Urinary bladder (tissue), 4 donors: ENCODE results near the gene RACGAP1. TPM values are rescaled to one million over a fixed set of nuclear protein-coding genes. Genes with fewer than 3 reads are reported as not detected.

Experiments used
- DNase-seq: peaks from one replicate; pipeline ENCODE4 v3.0.0-alpha.2; 2015; ENCODE audit errors: extremely low spot score
- H3K27ac ChIP-seq: one replicate; pipeline ENCODE4 v1.5.1; 2013; ENCODE audit warnings: low read depth, mild to moderate bottlenecking, moderate library complexity
- H3K36me3 ChIP-seq: one replicate; pipeline ENCODE4 v1.6.1; 2013; ENCODE audit warnings: mild to moderate bottlenecking, moderate library complexity; ENCODE audit not compliant: insufficient read depth
- H3K4me1 ChIP-seq: one replicate; pipeline ENCODE4 v1.6.1; 2013; ENCODE audit warnings: mild to moderate bottlenecking, moderate library complexity; ENCODE audit not compliant: insufficient read depth
- H3K4me3 ChIP-seq: one replicate; pipeline ENCODE4 v1.5.1; 2013; ENCODE audit warnings: low read depth, low read length
- WGBS: extraction: QIAGEN DNeasy Blood & Tissue Kit; methylation state at CpG from one replicate; pipeline ENCODE4 v1.1.7; 2013; 5-methylcytosine and 5-hydroxymethylcytosine counted together
- polyA plus RNA-seq: library from polyadenylated mRNA; stranded (reverse); fragments of 200-250 nt; gene quantifications from one replicate; pipeline ENCODE4 v1.2.3, GENCODE V29; 2013
- total RNA-seq: library from RNA; depleted of rRNA; stranded (reverse); fragments of >200 nt; gene quantifications from one replicate; pipeline ENCODE4 v1.2.3, GENCODE V29; 2014
- donor health status: healthy with polysubstance abuse.
- donor health status: healthy.

Gene RACGAP1
- total and polyA plus RNA-seq, 2 donors, result 10.6 to 40.0 TPM

DNA sequence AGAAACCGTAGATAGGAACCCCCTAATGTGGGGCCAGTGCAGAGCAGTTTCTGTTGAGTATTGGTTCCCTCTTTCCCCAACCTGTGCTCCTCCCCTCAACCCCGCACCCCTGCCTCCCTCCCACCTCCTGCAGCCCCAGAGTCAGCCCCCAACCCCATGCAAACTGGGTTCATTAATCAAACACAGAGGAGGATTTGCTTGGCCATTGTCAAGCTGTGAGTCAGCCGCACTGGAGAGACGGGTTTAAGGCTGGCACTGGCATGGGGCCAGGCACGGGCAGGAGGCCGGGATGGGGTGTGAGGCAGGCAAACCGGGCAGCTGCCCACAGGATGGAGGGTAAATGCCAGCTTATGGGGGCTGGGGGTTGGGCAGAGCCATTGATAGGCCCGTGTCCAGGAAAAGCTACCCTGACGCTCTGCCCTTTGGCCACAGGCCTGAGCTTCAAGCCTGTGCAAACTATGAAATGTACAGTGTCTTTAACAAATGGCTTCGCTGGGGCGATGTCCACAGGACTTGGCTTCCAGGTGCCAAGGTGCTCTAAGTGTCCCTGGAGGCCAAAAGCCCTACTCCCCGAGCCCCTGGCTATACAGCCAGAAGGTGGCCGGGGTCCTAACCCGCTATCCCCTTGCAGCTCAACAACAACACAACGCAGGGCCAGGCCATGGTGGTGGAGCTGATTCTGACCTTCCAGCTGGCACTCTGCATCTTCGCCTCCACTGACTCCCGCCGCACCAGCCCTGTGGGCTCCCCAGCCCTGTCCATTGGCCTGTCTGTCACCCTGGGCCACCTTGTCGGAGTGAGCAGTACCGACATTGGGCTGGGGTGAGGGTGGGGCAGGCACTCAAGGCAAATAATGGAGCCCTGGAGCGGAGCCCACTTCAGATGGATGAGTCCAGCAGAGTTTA lies 62.2 kb downstream of the RACGAP1 start:
- no peak for DNase-seq
- no peak overlapping the region for H3K4me3 ChIP-seq
- H3K36me3 ChIP-seq, result no peaks in the 10 kb centered on the region
- H3K27ac ChIP-seq, result no peak overlapping the region
- 81% methylated on average over 21 of the region's 21 CpGs for WGBS
- no peaks in the 10 kb centered on the region for H3K4me1 ChIP-seq

DNA sequence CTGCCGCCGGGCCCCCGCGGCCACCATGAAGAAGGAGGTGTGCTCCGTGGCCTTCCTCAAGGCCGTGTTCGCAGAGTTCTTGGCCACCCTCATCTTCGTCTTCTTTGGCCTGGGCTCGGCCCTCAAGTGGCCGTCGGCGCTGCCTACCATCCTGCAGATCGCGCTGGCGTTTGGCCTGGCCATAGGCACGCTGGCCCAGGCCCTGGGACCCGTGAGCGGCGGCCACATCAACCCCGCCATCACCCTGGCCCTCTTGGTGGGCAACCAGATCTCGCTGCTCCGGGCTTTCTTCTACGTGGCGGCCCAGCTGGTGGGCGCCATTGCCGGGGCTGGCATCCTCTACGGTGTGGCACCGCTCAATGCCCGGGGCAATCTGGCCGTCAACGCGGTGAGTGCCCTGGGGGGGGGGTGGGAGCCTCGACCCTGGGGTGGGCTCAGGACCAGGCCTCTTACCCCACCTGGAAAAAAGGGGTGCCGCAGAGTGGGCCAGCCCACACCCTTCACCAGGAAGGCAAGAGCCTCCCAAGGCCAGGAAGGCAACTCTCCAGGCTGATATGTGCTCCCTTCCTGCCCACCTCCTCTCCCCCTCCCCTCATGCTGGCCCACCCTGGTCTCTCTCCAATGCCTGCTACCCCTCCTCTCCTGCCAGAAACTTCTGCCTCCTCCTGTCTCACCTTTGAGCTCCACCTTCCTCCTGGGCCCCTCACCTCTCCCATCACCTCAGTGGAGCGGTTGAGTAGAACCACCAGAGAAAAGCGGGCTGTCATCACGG lies 63.1 kb downstream of the RACGAP1 start:
- DNase-seq, result no peak
- Histone ChIP-seq H3K27ac (no peak overlapping the region), H3K36me3 (no peaks in the 10 kb centered on the region), H3K4me3 (no peak overlapping the region), H3K4me1 (no peaks in the 10 kb centered on the region)
- WGBS, result 65% methylated on average over 37 of the region's 37 CpGs

DNA sequence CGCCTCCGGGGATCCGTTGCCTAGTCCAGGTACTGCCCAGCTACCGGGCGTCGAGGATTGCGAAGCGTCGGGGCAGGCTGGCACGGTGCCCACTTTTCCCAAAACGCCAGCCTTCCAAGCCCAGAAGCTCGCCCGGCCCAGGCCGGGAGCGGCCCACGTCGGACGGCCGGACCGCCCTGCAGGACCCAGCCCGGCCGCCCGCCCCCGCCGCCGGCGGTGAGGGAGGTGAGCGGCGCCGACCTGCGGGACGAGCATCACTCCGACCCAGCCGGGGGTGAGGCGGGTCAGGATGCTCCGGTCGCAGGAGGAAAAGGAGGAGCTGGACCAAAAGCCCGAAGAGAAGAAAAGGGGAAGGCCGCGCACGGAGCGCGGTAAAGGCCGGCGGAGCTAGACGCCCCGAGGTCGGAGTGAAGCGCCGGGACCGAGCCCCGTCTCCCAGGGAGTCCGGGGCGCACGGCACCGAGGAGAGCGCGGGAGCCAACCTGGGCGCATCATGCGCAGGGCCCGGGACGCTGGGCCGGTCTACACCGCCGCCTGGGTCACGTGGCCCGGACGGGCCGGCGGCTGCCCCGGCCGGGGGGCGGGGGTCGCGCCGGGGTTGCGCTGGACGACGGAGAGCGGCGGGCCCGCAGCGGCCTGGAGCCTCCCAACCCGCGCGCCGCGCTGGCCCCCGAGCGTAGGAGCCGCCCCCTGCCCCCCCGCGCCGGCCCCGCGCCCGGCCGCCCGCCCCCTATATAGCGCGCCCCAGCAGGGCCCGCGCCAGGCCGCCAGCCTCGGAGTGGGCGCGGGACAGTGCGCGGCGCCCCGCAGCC lies 64.0 kb downstream of the RACGAP1 start, which contains the start of gene AQP5:
TSS of gene AQP5 (plus strand) at position 762 of the 812 bp plus-strand sequence. CDS start 146 bp downstream, outside the sequence.
- Histone ChIP-seq H3K4me1 (no peaks in the 10 kb centered on the region), H3K4me3 (peak within 1 kb of the TSS; percentile 25), H3K36me3 (no peaks in the 10 kb centered on the region), H3K27ac (no peak within 1 kb of the TSS)
- WGBS, result 2% methylated on average over 111 of the region's 111 CpGs
- no peak for DNase-seq

DNA sequence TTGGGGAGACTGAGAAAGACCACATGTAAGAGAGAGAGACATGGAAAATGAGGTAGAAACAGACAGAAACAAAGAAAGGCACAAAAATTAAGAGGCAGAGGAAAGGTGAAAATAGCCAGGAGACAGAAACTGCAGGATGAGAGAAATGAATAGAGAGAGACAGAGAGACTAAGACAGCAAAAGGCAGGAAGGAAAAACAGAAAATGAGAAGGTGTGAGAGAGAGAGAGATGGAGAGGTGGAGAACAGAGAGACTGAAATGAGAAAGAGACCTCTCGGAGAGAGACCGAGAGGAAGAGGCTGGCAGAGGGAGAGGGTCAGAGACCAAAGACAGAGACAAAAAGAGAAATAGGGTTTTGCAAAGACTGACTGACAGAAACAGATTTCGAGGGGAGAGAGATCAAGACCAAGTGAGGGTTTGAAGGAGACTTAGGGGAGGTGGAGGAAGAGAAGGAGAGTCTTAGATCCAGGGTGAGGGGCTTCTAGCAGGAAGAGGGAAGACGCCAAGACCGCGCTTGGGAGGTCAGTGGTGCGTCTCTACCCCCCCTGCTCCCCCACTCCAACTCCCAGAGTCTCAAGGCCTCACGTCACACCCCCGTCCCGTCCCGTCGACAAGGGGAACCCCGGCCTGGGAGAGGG lies 64.7 kb downstream of the RACGAP1 start:
- no peaks in the 10 kb centered on the region for H3K36me3 ChIP-seq
- H3K4me3 ChIP-seq, result no peak overlapping the region
- DNase-seq, result no peak
- no peak overlapping the region for H3K27ac ChIP-seq
- no peaks in the 10 kb centered on the region for H3K4me1 ChIP-seq
- WGBS, result 39% methylated on average over 13 of the region's 13 CpGs

DNA sequence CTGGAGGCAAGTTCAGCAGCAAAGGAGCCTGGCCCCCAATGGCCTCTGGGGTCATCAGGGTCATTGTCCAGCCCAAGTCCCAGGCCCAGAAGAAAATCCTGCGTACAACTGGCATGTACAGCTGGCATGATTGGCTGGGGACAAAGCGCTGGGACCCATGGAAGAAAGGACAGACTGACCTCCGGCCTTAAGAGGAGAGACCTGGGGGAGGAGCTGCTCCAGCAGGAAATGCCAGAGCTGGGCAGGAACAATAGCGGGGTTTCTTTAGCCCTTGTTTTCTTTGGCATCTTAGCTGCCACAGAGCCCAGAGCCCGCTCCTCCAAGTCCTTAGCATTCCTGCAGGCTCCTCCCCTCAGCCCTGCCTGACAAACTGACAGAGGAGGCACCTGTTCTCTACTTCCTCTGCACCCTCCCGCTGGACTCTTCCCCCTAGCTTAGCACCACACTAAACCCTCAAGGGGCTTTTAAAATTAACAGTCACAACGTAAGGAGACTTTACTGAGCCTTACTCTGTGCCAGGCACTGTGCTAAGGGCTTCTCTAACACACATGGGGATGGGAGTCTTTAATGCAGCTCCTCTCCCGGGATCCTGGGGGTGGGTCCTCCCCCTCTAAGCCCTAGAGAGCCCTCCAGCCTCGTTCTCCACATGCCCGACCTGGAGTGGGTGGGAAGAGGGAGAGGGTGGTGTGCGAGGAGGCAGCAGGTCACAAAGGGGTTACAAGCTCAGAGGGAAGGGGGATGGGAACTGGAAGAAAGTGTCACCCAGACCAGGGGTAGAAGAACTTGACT lies 65.4 kb downstream of the RACGAP1 start:
- H3K4me1 ChIP-seq, result no peaks in the 10 kb centered on the region
- 43% methylated on average over 11 of the region's 11 CpGs for WGBS
- no peak overlapping the region for H3K4me3 ChIP-seq
- no peak overlapping the region for H3K27ac ChIP-seq
- DNase-seq, result no peak
- no peaks in the 10 kb centered on the region for H3K36me3 ChIP-seq

DNA sequence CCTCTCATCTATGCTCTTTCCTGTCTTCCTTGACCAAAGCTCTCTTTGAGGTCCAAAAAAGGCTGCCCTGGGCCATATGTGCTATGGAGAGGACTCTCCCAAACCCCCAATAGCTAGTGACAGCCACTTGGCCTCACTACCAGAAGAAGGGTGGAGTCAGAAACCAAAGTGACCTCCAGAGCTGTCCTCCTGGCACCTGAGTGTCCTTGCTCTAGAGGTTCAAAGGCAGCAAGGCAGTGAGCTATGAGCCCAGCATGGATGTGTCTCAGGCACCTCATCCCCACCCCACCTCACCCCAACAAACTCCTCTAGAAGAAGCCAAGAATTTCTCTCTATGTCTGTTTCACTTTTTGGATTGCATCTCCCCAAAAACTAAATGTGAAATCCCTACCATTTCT lies 67.7 kb downstream of the RACGAP1 start:
- Histone ChIP-seq H3K4me1 (no peaks in the 10 kb centered on the region), H3K27ac (no peak overlapping the region), H3K4me3 (no peak overlapping the region), H3K36me3 (no peaks in the 10 kb centered on the region)
- DNase-seq, result no peak

DNA sequence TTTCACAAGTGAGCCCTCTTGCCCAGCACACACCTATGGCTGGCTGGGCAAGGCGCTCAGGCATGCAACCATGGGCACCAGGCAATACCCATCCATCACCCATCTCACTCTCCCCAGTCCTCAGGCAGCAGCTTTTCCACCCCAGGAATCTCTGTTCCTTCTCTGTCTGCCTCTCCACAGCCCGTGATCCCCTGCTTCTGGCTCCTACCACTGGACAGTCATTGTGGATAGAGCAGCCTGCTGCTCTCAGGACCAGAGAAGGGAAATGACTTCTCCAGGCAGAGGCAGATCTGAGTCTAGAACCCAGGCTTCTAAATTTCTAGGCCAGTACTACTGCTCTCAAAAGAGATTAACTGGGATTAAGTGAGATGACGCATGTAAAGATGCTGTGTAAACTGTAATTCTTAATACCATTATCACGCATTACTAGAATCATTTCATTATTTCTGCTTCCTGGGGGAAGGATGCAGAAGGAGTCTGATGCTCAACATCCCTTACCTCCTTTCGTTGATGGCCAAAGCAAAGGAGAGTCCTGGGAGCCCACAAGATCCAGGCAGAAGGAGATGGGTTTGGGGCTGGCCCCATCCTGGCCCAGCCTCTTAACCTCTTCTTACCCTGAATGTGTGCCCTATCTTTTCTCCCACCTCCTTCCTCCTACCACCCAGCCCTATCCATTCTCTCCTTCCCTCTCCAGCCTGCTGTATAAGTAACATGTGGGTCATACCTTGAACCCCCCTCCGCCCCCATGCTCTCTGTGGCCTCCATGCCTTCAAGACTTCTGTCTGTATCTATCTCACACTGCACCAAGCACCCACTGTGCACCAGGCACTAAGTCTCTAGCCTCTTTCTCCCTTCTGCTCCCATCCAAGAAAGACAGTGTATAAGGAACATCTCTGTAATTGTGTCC lies 68.4 kb downstream of the RACGAP1 start:
- DNase-seq, result no peak
- 89% methylated on average over 6 of the region's 6 CpGs for WGBS
- H3K36me3 ChIP-seq, result no peaks in the 10 kb centered on the region

DNA sequence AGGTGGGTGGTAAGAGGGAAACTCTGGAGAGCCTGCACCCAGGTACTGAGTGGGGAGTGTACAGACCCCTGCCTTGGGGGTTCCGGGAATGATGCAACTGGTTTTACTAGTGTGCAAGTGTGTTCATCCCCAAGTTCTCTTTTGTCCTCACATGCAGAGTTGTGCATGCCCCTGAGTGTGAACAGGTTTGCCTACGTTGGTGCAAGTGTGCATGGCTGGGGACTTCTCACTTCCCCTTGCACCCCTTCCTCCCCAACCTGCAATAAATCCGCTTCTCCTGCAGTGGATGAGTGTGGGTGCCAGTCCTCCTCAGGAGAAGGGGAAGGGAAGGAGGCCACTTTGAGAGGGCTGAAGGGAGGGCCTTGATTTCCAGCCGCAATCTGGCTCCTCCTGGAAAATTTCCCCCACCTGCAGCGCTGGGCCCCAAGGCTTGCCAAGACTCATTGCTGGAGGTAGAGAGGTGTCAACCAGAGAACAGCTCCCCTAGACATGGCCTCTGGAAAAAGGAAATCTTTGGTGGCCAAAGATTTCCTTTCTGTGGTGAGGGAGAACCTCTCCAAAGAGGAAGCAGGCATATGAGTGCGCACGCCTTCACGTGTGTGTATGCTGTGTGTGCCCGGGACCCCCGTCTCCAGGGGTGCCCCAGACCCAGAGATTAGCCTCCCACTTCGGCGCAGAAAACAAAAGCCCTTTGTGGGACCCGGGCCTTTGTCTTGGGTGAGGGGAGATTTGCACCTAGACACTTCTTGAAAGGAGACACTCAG lies 69.2 kb downstream of the RACGAP1 start:
- H3K4me1 ChIP-seq, result no peaks in the 10 kb centered on the region
- H3K36me3 ChIP-seq, result no peaks in the 10 kb centered on the region
- H3K4me3 ChIP-seq, result no peak overlapping the region
- DNase-seq, result no peak
- H3K27ac ChIP-seq, result no peak overlapping the region
- WGBS, result 76% methylated on average over 13 of the region's 13 CpGs

More for the DNA sequence above, 68.4 kb downstream of the RACGAP1 start:
- no peak overlapping the region for H3K4me3 ChIP-seq
- no peaks in the 10 kb centered on the region for H3K4me1 ChIP-seq
- H3K27ac ChIP-seq, result no peak overlapping the region

DNA sequence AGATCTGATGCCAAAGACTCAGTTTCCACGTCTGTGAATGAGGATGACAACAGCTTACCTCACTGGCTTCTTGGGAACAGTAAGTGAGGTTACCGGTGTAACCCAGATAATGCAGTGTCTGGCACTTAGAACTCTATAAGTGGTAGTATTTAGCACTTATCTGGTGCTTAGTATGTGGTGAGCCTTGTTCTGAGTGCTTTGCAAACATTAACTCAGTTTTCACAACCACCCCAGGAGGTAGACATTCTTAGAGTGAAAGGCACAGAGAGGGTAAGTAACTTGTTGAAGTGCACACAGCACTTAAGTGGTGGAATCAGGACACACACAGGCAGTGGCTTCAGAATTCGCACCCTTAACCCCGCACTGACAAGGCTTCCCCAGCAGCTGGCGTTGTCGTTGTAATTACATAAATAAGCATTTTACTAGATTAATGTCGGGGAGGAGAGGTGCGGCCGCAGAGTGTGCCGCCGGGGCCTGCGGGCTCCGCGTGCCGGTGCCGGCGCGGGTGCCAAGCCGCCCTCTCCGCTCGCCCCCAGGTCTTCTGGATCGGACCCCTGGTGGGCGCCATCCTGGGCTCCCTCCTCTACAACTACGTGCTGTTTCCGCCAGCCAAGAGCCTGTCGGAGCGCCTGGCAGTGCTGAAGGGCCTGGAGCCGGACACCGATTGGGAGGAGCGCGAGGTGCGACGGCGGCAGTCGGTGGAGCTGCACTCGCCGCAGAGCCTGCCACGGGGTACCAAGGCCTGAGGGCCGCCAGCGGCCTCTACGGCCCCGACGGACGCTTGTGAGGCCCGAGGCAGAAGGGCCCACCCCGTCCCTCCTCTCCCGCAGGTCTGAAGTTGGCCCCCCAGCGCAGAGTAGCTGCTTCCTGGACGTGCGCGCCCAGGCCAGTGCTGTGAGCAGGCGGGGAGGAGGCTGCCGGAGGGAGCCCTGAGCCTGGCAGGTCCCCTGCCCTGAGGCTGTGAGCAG lies 70.1 kb downstream of the RACGAP1 start:
- no peak overlapping the region for H3K27ac ChIP-seq
- no peaks in the 10 kb centered on the region for H3K4me1 ChIP-seq
- no peaks in the 10 kb centered on the region for H3K36me3 ChIP-seq
- 32% methylated on average over 53 of the region's 53 CpGs for WGBS
- H3K4me3 ChIP-seq, result no peak overlapping the region
- no peak for DNase-seq

DNA sequence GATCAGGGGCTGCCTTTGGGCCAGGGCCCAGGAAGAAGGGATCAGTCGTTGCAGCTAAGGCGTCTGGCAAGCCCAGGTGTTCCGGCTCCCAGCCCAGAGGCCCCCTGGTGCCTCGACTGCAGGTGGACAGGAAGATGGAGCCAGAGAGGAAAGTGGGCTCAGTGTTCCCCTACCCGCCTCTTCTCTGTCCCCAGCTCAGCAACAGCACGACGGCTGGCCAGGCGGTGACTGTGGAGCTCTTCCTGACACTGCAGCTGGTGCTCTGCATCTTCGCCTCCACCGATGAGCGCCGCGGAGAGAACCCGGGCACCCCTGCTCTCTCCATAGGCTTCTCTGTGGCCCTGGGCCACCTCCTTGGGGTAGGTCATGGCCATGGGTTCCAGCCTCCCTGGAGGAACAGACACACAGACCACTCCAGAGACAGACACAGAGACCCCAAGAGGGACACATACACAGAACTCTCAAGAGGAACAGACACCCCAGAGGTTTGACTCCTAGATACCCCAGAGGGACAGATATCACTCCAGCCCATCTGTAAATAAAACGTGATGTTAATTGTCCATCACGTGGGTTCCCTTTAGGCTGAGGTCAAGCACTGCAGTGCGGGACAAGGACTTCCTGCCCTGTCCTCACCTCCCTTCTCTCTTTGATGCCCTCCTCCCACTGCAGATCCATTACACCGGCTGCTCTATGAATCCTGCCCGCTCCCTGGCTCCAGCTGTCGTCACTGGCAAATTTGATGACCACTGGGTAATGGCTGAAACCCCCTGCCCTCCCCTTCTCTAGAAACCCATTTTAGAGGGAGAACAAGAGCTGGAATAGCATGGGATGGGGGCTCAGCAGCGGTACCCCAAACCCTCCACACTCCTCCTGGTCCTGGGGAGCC lies 71.1 kb downstream of the RACGAP1 start:
- no peak overlapping the region for H3K4me3 ChIP-seq
- no peaks in the 10 kb centered on the region for H3K36me3 ChIP-seq
- DNase-seq, result no peak
- H3K27ac ChIP-seq, result no peak overlapping the region
- no peaks in the 10 kb centered on the region for H3K4me1 ChIP-seq
- WGBS, result 77% methylated on average over 21 of the region's 21 CpGs
